Sigmoid colon (tissue), 4 donors: ENCODE results near the gene NCOA1.

ENCODE experiments used
- POLR2A ChIP-seq, 2 donors: fragments of 450-650 bp; IDR thresholded peaks; one replicate each; pipeline ENCODE4 v1.6.1; 2016; ENCODE audit warnings: antibody characterized with exemption in 2 of 2, mild to moderate bottlenecking in 2 of 2, moderate library complexity in 2 of 2
- POLR2AphosphoS5 ChIP-seq, 4 donors: sonication (generic); formaldehyde crosslinking; IDR thresholded peaks; one replicate each; pipeline ENCODE4 v1.6.1; 2017; ENCODE audit warnings: antibody characterized with exemption in 4 of 4
- TF ChIP-seq, protein P1 (sequence below), 4 experiments: fragments of 450-650 bp in 3 of 4; fragments of 200-600 bp in 1 of 4; IDR thresholded peaks; one replicate each; pipeline ENCODE4 v1.5.1; 2016 to 2019; ENCODE audit warnings: antibody characterized with exemption in 4 of 4, mild to moderate bottlenecking in 3 of 4, moderate library complexity in 2 of 4

- TF ChIP-seq POLR2AphosphoS5 (IDR thresholded peaks at IDR 0.05) (no peak), POLR2A (IDR thresholded peaks at IDR 0.05) (no peak)
- TF ChIP-seq, protein P1, sequence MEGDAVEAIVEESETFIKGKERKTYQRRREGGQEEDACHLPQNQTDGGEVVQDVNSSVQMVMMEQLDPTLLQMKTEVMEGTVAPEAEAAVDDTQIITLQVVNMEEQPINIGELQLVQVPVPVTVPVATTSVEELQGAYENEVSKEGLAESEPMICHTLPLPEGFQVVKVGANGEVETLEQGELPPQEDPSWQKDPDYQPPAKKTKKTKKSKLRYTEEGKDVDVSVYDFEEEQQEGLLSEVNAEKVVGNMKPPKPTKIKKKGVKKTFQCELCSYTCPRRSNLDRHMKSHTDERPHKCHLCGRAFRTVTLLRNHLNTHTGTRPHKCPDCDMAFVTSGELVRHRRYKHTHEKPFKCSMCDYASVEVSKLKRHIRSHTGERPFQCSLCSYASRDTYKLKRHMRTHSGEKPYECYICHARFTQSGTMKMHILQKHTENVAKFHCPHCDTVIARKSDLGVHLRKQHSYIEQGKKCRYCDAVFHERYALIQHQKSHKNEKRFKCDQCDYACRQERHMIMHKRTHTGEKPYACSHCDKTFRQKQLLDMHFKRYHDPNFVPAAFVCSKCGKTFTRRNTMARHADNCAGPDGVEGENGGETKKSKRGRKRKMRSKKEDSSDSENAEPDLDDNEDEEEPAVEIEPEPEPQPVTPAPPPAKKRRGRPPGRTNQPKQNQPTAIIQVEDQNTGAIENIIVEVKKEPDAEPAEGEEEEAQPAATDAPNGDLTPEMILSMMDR (IDR thresholded peaks at IDR 0.05): no peak
These were observed 181.5 kb downstream of the NCOA1 start for GRCh38 chr2:24672589-24672988.
